Stimulated activated CD8-positive, alpha-beta memory T cell treated with anti-CD3 and anti-CD28 coated beads, Interleukin-15, amount 100 ng/mL, for 1 hour (primary cell): ENCODE measurements around the gene SNED1.

ENCODE experiments used
- DNase-seq: peaks from one replicate; pipeline ENCODE4 v3.0.0-alpha.2; 2020; ENCODE audit warnings: low read depth

The SNED1 gene

GRCh38 chr2:241048149-241048948 is 49.9 kb downstream of the SNED1 start:
- DNase-seq: no peak

- DNase-seq: no peak
Observed at GRCh38 chr2:241048949-241049343, 50.5 kb downstream of the SNED1 start.

GRCh38 chr2:241049739-241050623 is 51.6 kb downstream of the SNED1 start:
- DNase-seq: no peak

- DNase-seq: no peak
Observed at GRCh38 chr2:241050624-241051577, 52.5 kb downstream of the SNED1 start.

- no peak for DNase-seq
Observed at GRCh38 chr2:241051578-241052487, 53.4 kb downstream of the SNED1 start.

GRCh38 chr2:241052677-241053360 is 54.4 kb downstream of the SNED1 start:
- no peak for DNase-seq

GRCh38 chr2:241053576-241054251 is 55.3 kb downstream of the SNED1 start:
- no peak for DNase-seq

- DNase-seq: no peak
Observed at GRCh38 chr2:241061275-241061674, 62.9 kb downstream of the SNED1 start.

- no peak for DNase-seq
Observed at GRCh38 chr2:241062389-241063092, 64.1 kb downstream of the SNED1 start.

GRCh38 chr2:241063093-241063551 is 64.7 kb downstream of the SNED1 start:
- no peak for DNase-seq

- no peak for DNase-seq
Observed at GRCh38 chr2:241063587-241063986, 65.2 kb downstream of the SNED1 start.

- no peak for DNase-seq
Observed at GRCh38 chr2:241064008-241064801, 65.8 kb downstream of the SNED1 start.

GRCh38 chr2:241064802-241065354 is 66.5 kb downstream of the SNED1 start:
- no peak for DNase-seq

GRCh38 chr2:241065355-241065803 is 67.0 kb downstream of the SNED1 start:
- DNase-seq: no peak

- no peak for DNase-seq
Observed at GRCh38 chr2:241066171-241066892, 67.9 kb downstream of the SNED1 start.

- no peak for DNase-seq
Observed at GRCh38 chr2:241066893-241067341, 68.5 kb downstream of the SNED1 start.
